Stimulated activated memory B cell treated with anti-CD40 and anti-IgM and Interleukin-4, amounts not matched to agents 10 μg/mL and 1 μg/mL and 100 μg/mL, for 72 hours (primary cell): ENCODE results near the gene CENPB.

Experiments
- ATAC-seq: fragments of 150-1000 bp; cut with Tn5 transposase; 2 replicates; pipeline ENCODE4 v1.10.0; 2021
- H3K27ac Mint-ChIP-seq: one replicate; pipeline ENCODE4 v1.8.0; 2022; ENCODE audit warnings: mild to moderate bottlenecking, mixed read lengths
- H3K27me3 Mint-ChIP-seq: one replicate; pipeline ENCODE4 v1.8.0; 2022; ENCODE audit warnings: mixed read lengths
- H3K36me3 Mint-ChIP-seq: one replicate; pipeline ENCODE4 v1.8.0; 2022; ENCODE audit warnings: mixed read lengths
- H3K4me1 Mint-ChIP-seq: one replicate; pipeline ENCODE4 v1.8.0; 2022; ENCODE audit warnings: mixed read lengths
- H3K4me3 Mint-ChIP-seq: one replicate; pipeline ENCODE4 v1.8.0; 2022; ENCODE audit warnings: mild to moderate bottlenecking, moderate library complexity, mixed read lengths
- H3K9me3 Mint-ChIP-seq: one replicate; pipeline ENCODE4 v1.8.0; 2022; ENCODE audit warnings: mixed read lengths

CENPB gene

DNA sequence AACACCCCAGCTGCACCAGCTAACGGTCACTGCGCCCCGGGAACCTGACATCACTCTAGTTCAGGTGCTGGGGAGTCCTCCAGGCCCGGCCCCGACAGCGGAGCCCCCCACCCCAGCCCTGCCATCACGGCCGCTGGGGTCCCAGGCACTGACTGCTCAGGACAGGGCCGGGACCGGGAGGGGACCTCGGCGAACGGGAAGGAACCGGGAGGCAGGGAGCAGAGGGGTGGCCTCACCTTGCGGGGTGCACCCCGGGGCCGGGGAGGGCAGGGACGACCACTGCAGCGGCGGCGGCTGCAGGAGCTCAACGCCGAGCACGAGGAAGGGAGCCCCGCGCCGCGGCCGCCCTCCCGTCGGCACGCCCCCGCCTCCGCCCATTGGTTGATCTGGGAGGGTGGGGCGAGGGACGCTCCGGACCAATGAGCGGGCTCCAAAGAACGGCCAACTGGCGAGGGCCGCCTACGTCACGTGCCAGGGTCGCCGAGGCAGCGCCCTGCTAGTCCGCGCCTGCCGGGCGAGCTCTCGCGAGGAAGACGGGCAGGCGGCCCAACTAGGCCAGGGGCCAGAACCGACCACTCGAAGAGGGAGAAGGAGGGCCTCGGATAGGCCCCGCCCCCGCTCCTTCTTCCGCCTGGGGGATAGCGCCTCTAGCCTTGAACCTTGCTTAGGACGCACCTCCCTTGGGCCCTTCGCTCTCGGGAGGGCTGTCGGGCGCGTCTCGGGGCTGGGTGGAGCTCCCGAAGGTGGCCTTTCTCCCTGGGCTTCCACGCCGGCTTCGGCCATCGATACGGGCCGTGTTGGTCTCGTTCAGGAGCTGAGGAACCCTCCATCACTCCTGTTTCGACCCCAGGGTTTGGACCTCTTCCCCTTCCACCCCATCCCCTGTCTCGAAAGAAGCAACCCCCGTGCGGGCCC lies 18.9 kb downstream of the CENPB start, which contains the start of gene ADISSP:
TSS of gene ADISSP (minus strand) at position 327 of the 915 bp plus-strand sequence. CDS start 7,653 bp downstream, outside the sequence.
- peak; percentile 97 for ATAC-seq
- Mint-ChIP-seq H3K36me3 (no peaks in the 10 kb centered on the region), H3K4me1 (peaks cover 47% of the 10 kb centered on the region), H3K27ac (peak within 1 kb of the TSS; percentile 90), H3K9me3 (no peaks in the 10 kb centered on the region), H3K4me3 (peak within 1 kb of the TSS; percentile 89), H3K27me3 (no peaks in the 10 kb centered on the region)

DNA sequence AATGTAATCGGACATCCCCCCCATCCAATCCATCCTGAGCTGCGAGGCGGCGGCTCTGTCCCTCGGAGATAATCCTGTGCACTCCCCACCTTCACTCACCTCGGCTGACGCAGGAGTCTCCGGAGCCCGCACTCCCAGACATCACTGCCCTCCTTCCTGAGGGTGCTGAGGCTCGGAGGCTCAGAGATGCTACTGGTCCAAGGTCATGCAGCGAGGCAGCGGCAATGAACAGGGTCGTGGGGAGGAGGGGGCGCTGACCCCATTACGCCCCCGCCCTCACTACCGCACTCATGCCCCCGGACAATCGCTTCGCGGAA lies 19.5 kb downstream of the CENPB start:
- no peaks in the 10 kb centered on the region for H3K36me3 Mint-ChIP-seq

DNA sequence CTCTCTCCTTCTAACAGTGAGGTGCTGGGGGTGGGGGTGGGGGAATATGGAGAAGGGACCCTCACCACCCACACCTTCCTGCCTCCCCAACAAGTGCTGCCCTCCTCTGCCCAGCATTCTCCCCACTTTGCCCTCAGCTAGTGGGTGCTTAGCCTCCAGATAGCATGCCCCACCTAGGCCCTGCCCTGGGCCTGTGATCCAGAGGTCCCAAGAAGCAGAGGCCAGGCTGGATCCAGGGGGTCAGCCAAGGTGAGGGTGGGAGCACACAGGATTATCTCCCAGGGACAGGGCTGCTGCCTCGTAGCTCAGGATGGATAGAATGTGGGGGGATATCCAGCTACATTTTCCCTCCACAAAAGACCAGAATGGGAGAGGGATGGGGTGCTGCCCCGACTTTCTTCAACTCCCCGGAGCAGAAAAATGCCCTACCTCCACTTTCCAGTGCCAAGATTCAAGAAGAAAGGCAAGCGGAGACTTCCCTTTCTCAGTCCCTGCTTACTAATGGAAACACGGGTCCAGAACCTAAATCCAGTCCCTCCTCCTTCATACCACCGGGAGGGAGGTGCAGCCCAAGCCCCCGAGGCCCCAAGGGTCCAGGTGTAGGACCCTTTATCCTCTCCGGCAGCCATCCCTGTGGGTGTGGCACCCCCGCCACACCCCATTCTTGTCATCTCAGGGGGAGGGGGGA lies 20.0 kb downstream of the CENPB start:
- Mint-ChIP-seq H3K4me1 (peaks cover 47% of the 10 kb centered on the region), H3K4me3 (peak overlapping the region; percentile 89), H3K27ac (peak overlapping the region; percentile 90), H3K9me3 (no peaks in the 10 kb centered on the region), H3K27me3 (no peaks in the 10 kb centered on the region), H3K36me3 (peaks cover 4% of the 10 kb centered on the region)
- ATAC-seq = no peak

More for the DNA sequence above, 19.5 kb downstream of the CENPB start:
- H3K27ac Mint-ChIP-seq = peak overlapping the region; percentile 90
- ATAC-seq = no peak
- H3K4me1 Mint-ChIP-seq = peaks cover 47% of the 10 kb centered on the region
- no peaks in the 10 kb centered on the region for H3K9me3 Mint-ChIP-seq
- no peaks in the 10 kb centered on the region for H3K27me3 Mint-ChIP-seq
- peak overlapping the region; percentile 89 for H3K4me3 Mint-ChIP-seq

DNA sequence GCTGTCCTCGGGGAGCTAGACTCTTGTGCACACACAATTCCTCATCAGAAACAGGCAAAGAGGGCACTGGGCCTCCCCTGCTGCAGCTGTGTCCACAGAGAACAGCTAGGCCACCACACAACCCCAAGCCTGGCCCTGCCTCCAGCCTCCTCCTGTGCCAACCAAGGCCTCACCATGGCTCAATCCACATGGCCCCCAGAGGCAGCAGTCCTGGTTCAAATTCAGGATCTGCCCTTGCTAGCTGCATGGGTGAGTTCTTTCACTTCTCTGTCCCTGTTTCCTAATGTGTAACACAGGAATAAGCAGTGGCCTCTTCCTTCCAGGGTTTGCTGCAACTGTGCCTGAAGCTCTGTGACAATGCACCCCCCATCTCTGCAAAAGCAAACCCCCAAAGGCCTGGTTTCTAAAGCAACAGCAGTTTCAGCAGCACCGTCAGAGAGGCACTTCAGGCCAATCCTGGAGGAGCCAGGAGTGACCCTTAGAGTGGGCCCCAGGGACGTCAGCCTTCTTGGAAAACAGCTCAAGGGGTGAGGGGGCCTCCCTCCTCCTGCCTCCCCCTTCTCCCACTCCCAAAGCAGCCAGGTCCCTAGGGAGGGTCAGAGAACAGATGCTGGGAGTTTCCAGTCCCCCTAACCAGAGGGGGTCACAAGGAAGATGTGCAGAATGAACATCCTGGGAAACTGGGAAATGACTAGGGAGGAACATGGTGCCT lies 21.2 kb downstream of the CENPB start:
- peak overlapping the region; percentile 36 for H3K27ac Mint-ChIP-seq
- no peak for ATAC-seq
- peaks cover 6% of the 10 kb centered on the region for H3K36me3 Mint-ChIP-seq
- H3K4me3 Mint-ChIP-seq = no peak overlapping the region
- H3K4me1 Mint-ChIP-seq = peaks cover 54% of the 10 kb centered on the region
- no peaks in the 10 kb centered on the region for H3K27me3 Mint-ChIP-seq
- H3K9me3 Mint-ChIP-seq = no peaks in the 10 kb centered on the region

DNA sequence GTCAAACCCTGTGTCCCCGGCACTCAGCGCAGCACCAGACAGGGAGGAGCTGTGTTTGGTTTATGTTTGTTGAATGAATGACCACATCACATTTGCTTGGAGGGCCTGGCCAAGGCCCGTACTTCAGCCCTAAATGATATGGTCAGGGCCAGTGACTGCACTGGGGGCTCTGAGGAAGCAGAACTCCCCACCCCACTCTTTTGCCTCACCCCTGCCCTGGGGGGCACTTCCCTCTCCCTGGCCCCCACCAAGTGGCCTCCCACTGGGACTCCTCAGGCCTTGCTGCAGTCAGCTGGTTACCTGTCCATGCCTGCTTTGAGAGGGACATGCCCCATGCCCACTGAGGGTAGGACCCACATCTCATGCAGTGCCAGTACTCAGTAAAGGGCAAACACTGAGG lies 21.9 kb downstream of the CENPB start:
- H3K27ac Mint-ChIP-seq = peak overlapping the region; percentile 36
- H3K4me1 Mint-ChIP-seq = peaks cover 54% of the 10 kb centered on the region
- H3K27me3 Mint-ChIP-seq = no peaks in the 10 kb centered on the region
- ATAC-seq = no peak
- H3K36me3 Mint-ChIP-seq = peaks cover 6% of the 10 kb centered on the region
- no peaks in the 10 kb centered on the region for H3K9me3 Mint-ChIP-seq
- H3K4me3 Mint-ChIP-seq = no peak overlapping the region

DNA sequence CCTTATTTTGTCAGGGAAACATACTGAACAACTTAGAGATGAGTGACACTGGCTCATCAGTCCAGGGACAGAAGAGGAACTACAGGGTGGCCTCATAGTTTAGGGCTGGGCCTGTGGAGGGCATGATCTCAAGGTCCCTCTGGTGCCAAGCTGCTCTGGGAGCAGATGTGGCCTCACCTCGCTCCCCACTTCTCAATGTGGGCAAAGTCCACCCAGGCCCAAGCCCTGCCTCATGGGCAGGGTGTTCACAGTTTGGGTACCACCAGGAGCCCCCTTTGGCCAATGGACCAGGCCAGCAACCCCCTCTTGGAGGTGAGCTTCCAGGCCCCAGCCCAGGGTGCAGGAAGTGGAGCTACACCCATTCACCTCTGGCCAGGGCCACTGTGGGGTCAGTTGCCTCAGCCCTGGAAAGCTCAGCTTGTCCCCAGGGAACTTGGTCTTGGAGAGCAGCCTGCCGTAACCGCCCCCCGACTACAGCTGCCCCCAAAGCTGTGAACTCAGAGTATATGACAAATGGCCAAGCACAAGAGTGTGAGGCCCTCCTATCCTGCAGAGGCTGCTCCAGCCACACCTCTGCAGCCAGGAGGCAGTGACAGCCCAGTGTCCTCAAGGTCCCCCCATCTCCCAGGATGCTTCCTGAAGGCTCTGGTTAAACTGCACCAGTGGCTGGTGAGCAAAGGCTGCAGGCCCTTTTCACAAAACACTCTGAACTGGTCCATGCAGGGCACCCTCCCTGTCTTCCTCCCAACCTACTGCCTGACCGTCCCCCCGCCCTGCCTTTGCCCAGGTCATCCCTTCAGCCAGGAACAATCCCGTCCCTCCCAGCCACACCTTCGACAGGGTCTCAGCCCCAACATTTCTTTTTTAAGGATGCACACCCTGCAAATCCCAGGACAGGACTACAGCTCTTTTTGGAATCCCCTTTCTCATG lies 22.6 kb downstream of the CENPB start:
- Mint-ChIP-seq H3K9me3 (no peaks in the 10 kb centered on the region), H3K27me3 (no peaks in the 10 kb centered on the region), H3K27ac (peak overlapping the region; percentile 36), H3K36me3 (peaks cover 6% of the 10 kb centered on the region), H3K4me1 (peaks cover 51% of the 10 kb centered on the region), H3K4me3 (no peak overlapping the region)
- no peak for ATAC-seq

DNA sequence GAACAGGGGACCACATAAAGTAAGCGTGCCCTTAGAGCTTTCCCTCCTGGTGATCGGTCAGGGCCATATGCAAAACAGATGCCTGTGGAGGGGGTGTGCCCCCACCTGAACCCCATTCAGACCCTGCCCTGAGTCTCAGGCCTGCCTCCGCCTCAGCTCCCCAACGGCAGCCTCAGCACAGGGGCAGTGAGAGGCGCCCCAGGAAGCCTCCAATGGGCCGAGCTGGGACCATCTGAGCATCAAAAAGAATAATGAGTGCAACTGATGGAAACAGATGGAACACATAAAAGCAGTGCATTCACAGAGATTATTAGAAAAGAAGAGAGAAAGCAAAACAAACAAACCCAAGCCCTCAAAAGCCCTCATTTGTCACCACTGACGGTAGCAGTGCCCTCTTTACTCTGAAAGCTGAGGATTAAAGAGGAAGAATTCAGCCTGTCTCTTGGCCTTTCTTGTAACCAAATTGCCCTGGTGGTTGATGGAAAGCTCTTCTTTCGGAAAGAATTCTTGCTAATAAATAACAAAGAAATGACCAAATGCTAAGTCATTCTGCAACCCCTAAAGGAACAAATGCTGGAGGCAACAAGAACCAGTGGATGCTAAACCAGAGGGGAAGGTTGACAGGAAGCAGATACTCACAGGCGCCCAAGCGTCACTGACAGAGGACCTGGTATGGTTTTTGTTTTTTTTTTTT lies 25.7 kb downstream of the CENPB start:
- no peaks in the 10 kb centered on the region for H3K27me3 Mint-ChIP-seq
- no peak for ATAC-seq
- H3K4me3 Mint-ChIP-seq = no peak overlapping the region
- H3K4me1 Mint-ChIP-seq = peaks cover 30% of the 10 kb centered on the region
- no peaks in the 10 kb centered on the region for H3K9me3 Mint-ChIP-seq
- H3K36me3 Mint-ChIP-seq = peaks cover 18% of the 10 kb centered on the region
- H3K27ac Mint-ChIP-seq = no peak overlapping the region

DNA sequence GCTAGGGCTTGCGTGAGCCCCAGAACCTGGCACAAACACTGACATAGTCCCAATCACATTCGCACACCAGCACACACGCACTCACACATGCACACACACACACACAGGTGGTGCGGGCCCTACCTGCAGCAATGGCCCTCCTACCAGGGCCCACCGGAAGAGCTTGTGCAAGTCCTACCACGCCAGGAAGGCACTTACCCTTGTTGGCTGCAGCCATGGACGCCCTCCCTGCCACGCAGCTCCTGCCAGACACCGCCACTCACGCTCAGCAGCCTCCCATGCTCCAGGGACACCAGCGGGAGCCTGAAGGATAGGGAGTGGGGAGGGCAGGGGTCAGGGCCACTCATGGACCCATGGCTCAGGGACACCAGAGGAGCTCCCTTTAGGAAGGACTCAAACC lies 26.7 kb downstream of the CENPB start:
- no peak for ATAC-seq

DNA sequence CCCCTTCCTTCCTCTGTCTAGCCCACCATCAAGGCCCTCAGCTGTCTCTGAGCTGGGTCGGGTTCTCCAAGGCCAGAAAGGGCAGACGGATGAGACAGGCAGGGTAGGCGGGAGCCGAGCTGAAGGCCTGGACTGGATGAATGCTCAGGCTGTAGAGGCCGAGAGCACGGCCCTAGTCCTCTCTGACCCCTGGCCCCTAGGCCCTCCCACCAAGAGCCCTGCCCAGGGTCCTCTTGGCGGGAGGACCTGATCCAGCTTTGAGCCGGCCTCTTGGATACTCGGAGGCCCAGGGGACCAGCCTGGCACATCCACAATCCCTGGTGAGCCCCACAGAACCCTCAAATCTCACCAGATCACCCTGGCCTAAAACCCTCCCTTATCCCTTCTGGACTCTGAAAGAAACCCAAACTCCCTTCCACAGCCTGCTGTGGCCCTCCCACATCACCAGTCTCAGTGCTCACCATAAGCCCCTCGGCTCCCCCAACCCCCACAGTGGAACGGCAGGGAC lies 27.2 kb downstream of the CENPB start:
- no peak overlapping the region for H3K27ac Mint-ChIP-seq
- no peaks in the 10 kb centered on the region for H3K27me3 Mint-ChIP-seq
- ATAC-seq = no peak
- H3K36me3 Mint-ChIP-seq = peaks cover 22% of the 10 kb centered on the region
- no peak overlapping the region for H3K4me3 Mint-ChIP-seq
- peaks cover 16% of the 10 kb centered on the region for H3K4me1 Mint-ChIP-seq
- no peaks in the 10 kb centered on the region for H3K9me3 Mint-ChIP-seq

More for the DNA sequence above, 26.7 kb downstream of the CENPB start:
- H3K9me3 Mint-ChIP-seq = no peaks in the 10 kb centered on the region
- no peaks in the 10 kb centered on the region for H3K27me3 Mint-ChIP-seq
- peaks cover 21% of the 10 kb centered on the region for H3K4me1 Mint-ChIP-seq
- no peak overlapping the region for H3K4me3 Mint-ChIP-seq
- peaks cover 22% of the 10 kb centered on the region for H3K36me3 Mint-ChIP-seq
- H3K27ac Mint-ChIP-seq = no peak overlapping the region

DNA sequence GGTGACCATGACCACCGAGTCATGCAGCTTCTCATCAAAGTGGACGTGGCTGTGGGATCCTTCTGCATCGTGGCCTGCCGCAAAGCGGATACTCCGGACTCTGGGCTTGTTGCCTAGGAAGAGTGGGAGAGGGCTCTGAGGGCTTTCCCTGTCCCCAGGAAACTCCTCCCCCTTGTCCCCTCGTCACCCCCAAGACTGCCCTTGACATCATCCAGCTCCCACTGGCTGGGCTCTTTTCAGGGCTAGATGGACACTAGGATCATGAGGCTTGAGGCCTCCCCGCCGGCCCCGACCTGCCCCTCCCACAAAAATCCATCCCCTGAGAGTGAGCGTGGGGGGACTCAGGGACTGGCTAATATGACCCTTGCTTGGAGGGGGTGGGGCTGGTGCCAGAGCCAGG lies 28.0 kb downstream of the CENPB start:
- no peak for ATAC-seq
- Mint-ChIP-seq H3K36me3 (peaks cover 22% of the 10 kb centered on the region), H3K4me3 (no peak overlapping the region), H3K4me1 (peaks cover 8% of the 10 kb centered on the region), H3K27ac (no peak overlapping the region), H3K27me3 (no peaks in the 10 kb centered on the region), H3K9me3 (no peaks in the 10 kb centered on the region)

DNA sequence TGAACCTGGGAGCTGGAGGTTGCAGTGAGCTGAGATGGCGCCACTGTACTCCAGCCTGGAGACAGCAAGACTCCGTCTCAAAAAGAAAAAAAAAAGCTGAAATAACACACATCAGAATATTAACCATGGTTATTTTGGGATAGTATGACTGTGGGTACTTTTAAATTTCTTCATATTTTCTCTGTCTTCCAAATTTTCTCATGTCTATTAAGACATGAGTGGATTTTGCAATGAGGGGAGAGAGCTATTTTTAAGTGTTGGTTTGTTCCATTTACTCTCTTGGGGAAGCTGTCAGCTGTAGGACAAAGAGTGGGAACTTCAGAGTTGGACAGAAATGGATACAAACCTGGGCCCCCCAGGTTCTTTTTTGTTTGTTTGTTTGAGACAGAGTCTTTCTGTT lies 29.3 kb downstream of the CENPB start:
- H3K36me3 Mint-ChIP-seq = peaks cover 22% of the 10 kb centered on the region
- peaks cover 14% of the 10 kb centered on the region for H3K4me1 Mint-ChIP-seq
- no peak overlapping the region for H3K27ac Mint-ChIP-seq
- H3K9me3 Mint-ChIP-seq = no peaks in the 10 kb centered on the region
- no peaks in the 10 kb centered on the region for H3K27me3 Mint-ChIP-seq
- no peak for ATAC-seq
- no peak overlapping the region for H3K4me3 Mint-ChIP-seq

DNA sequence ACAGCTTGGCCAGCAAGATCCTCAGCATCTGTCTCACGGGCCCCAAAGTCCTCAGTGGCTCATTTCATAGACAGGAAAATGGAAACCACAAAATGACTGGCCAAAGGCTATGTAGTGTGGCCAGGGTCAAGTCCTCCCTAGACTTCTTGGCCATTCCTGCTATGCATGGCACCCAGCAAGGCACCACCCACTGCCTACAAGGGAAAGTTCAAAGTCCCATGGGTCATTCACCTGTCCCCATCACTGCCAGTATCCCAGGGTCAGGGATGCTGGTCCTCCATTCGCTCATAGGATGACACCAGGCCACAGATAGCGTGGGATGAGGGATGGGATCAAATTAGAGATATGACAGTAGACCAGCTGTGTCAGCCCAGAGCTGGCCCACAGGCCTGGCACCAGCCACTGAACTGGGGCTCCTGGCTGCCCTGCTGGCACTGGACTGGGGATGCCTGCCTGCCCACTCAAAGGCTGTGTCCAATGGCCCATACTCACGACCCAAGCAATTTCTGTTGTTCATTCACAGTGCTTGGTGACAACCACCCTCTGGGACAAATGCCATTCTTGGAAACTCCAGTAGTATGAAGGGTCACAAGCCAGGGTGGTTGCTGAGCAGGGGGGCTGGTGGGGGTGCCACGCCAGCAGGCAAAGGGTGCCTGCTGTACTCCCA lies 30.6 kb downstream of the CENPB start:
- no peak overlapping the region for H3K4me3 Mint-ChIP-seq
- H3K4me1 Mint-ChIP-seq = peaks cover 17% of the 10 kb centered on the region
- H3K9me3 Mint-ChIP-seq = no peaks in the 10 kb centered on the region
- ATAC-seq = no peak
- peaks cover 16% of the 10 kb centered on the region for H3K36me3 Mint-ChIP-seq
- H3K27me3 Mint-ChIP-seq = no peaks in the 10 kb centered on the region
- no peak overlapping the region for H3K27ac Mint-ChIP-seq

DNA sequence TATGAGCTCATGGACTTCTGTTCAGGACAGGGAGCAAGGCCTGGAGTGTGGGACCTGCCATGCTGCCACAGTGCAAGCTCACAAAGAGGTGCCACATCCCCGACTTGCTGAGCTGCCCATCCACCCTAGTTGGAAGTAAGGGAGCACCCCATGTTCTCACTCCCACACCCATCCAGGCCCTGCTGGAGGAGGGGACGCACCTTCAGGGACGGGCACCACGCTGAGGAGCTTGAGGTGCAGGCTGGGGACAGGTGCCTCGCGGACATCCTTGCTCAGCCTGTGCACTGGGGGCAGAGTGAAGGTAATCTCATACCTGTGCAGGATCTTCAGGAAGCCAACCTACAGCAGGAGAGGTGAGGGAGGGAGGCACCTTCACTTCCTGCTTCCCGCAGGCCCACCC lies 31.3 kb downstream of the CENPB start:
- ATAC-seq = no peak
- H3K4me1 Mint-ChIP-seq = peaks cover 11% of the 10 kb centered on the region
- no peaks in the 10 kb centered on the region for H3K9me3 Mint-ChIP-seq
- no peaks in the 10 kb centered on the region for H3K27me3 Mint-ChIP-seq
- H3K27ac Mint-ChIP-seq = no peak overlapping the region
- no peak overlapping the region for H3K4me3 Mint-ChIP-seq
- peaks cover 16% of the 10 kb centered on the region for H3K36me3 Mint-ChIP-seq
